C4-2B (cell line): ENCODE data around the gene FDXR.

Source experiments
- CTCF ChIP-seq: fragments of 450-650 bp; conservative IDR thresholded peaks from 2 replicates; pipeline ENCODE4 v1.5.1; 2017; ENCODE audit warnings: mild to moderate bottlenecking
- ZFX ChIP-seq: fragments of 450-650 bp; IDR thresholded peaks from 2 replicates; pipeline ENCODE4 v1.6.1; 2017

- TF ChIP-seq ZFX, result no peak
- TF ChIP-seq CTCF, result no peak
Observed at GRCh38 chr17:74921769-74922168, 49.0 kb upstream of the FDXR start.
